K562 (cell line): ENCODE measurements around the gene CAMK2A.

Source experiments
- CTCF ChIP-seq, 3 experiments: IDR thresholded peaks in 2 of 3; conservative IDR thresholded peaks in 1 of 3; 2 replicates each; pipeline ENCODE4 v1.5.1; 2011 to 2012; ENCODE audit warnings: low read length in 3 of 3, mild to moderate bottlenecking in 3 of 3, control low read depth in 2 of 3, improper control_type of control experiment in 1 of 3, inconsistent platforms in 1 of 3, low read depth in 1 of 3, mixed read lengths in 1 of 3, moderate library complexity in 1 of 3; ENCODE audit not compliant: insufficient read depth in 2 of 3
- FOXJ3 ChIP-seq: sonication (generic); formaldehyde crosslinking; IDR thresholded peaks from 2 replicates; pipeline ENCODE4 v1.4.0; 2020; ENCODE audit warnings: mild to moderate bottlenecking, missing genetic modification reagents
- NCOA1 ChIP-seq: fragments of 450-650 bp; IDR thresholded peaks from 2 replicates; pipeline ENCODE4 v1.6.1; 2016; ENCODE audit warnings: low read depth
- PHB2 ChIP-seq: fragments of 450-650 bp; IDR thresholded peaks from 2 replicates; pipeline ENCODE4 v1.6.1; 2017; ENCODE audit warnings: low read depth
- TFAP4 ChIP-seq: sonication (generic); formaldehyde crosslinking; IDR thresholded peaks from 2 replicates; pipeline ENCODE4 v1.8.0; 2022; ENCODE audit warnings: missing genetic modification reagents, mild to moderate bottlenecking, moderate library complexity, borderline replicate concordance
- XRCC5 ChIP-seq: fragments of 200-400 bp; formaldehyde crosslinking; IDR thresholded peaks from 2 replicates; pipeline ENCODE4 v1.6.1; 2017; ENCODE audit warnings: low read depth, mild to moderate bottlenecking, low read length
- ZFX ChIP-seq: sonication (generic); formaldehyde crosslinking; IDR thresholded peaks from 2 replicates; pipeline ENCODE4 v1.8.0; 2022; ENCODE audit warnings: mild to moderate bottlenecking, missing genetic modification reagents, moderate library complexity
- ZNF121 ChIP-seq: sonication (generic); formaldehyde crosslinking; conservative IDR thresholded peaks from 2 replicates; pipeline ENCODE4 v1.8.0; 2022; ENCODE audit warnings: missing genetic modification reagents
- ZNF143 ChIP-seq: sonication (generic); formaldehyde crosslinking; IDR thresholded peaks from 2 replicates; pipeline ENCODE4 v1.9.0; 2022; ENCODE audit warnings: mild to moderate bottlenecking, missing genetic modification reagents

- TF ChIP-seq ZNF143 (CRISPR knock-in tag) (no peak), ZNF121 (no peak), FOXJ3 (CRISPR knock-in tag) (no peak), PHB2 (no peak), TFAP4 (CRISPR knock-in tag) (no peak), CTCF (IDR thresholded peaks at IDR 0.05 in 2 of 3, conservative IDR thresholded peaks at IDR 0.05 in 1 of 3; ENCODE audit: insufficient read depth in 2 of 3, low read depth in 1 of 3, low read length in 3 of 3) (no peak), XRCC5 (no peak), NCOA1 (no peak), ZFX (CRISPR knock-in tag) (no peak)
Observed at GRCh38 chr5:150242251-150242894, 47.2 kb downstream of the CAMK2A start.
